ENCODE measurements around the gene FILIP1L.

FILIP1L gene

GRCh38 chr3:100003609-100004503, 110.4 kb downstream of the FILIP1L start:
- no peak overlapping the region for H3K4me2 ChIP-seq (ENCODE audit: low read depth, low read length, poor library complexity, severe bottlenecking)
- no peak for TF ChIP-seq CTCF (IDR thresholded peaks at IDR 0.05; ENCODE audit: insufficient read depth, low read length, poor library complexity, severe bottlenecking)
- TF ChIP-seq EZH2phosphoT487 (conservative IDR thresholded peaks at IDR 0.05; ENCODE audit: low read length), result no peak
- H3K79me2 ChIP-seq (ENCODE audit: insufficient read depth, low read length), result no peaks in the 10 kb centered on the region
- H2AFZ ChIP-seq (ENCODE audit: low read depth, low read length, severe bottlenecking), result no peak overlapping the region
- no peaks in the 10 kb centered on the region for H3K36me3 ChIP-seq (ENCODE audit: low read length)
- H3K9ac ChIP-seq (ENCODE audit: low read length), result no peak overlapping the region
- H3K27me3 ChIP-seq (ENCODE audit: low read length), result no peaks in the 10 kb centered on the region
- no peak overlapping the region for H3K4me3 ChIP-seq (ENCODE audit: insufficient read depth, low read length, poor library complexity, severe bottlenecking)
- H3K9me2 ChIP-seq (replicated peaks; ENCODE audit: insufficient read depth, low read length), result no peaks in the 10 kb centered on the region
- no peaks in the 10 kb centered on the region for H3K9me3 ChIP-seq (ENCODE audit: insufficient read depth, low read length)
- no peaks in the 10 kb centered on the region for H3F3A ChIP-seq (ENCODE audit: insufficient read depth)
- no peaks in the 10 kb centered on the region for H4K20me1 ChIP-seq (ENCODE audit: low read depth, low read length)
- H3K27ac ChIP-seq (ENCODE audit: low read depth, low read length), result no peak overlapping the region

GRCh38 chr3:100002599-100003350, 111.5 kb downstream of the FILIP1L start:
- H3K4me3 ChIP-seq (ENCODE audit: insufficient read depth, low read length, poor library complexity, severe bottlenecking), result no peak overlapping the region
- H2AFZ ChIP-seq (ENCODE audit: low read depth, low read length, severe bottlenecking), result no peak overlapping the region
- no peaks in the 10 kb centered on the region for H3K9me2 ChIP-seq (replicated peaks; ENCODE audit: insufficient read depth, low read length)
- H3K79me2 ChIP-seq (ENCODE audit: insufficient read depth, low read length), result no peaks in the 10 kb centered on the region
- no peak overlapping the region for H3K27ac ChIP-seq (ENCODE audit: low read depth, low read length)
- H3K9ac ChIP-seq (ENCODE audit: low read length), result no peak overlapping the region
- no peaks in the 10 kb centered on the region for H3K9me3 ChIP-seq (ENCODE audit: insufficient read depth, low read length)
- TF ChIP-seq CTCF (IDR thresholded peaks at IDR 0.05; ENCODE audit: insufficient read depth, low read length, poor library complexity, severe bottlenecking) (no peak), EZH2phosphoT487 (conservative IDR thresholded peaks at IDR 0.05; ENCODE audit: low read length) (no peak)
- H3K27me3 ChIP-seq (ENCODE audit: low read length), result no peaks in the 10 kb centered on the region
- no peaks in the 10 kb centered on the region for H3K36me3 ChIP-seq (ENCODE audit: low read length)
- no peaks in the 10 kb centered on the region for H3F3A ChIP-seq (ENCODE audit: insufficient read depth)
- no peak overlapping the region for H3K4me2 ChIP-seq (ENCODE audit: low read depth, low read length, poor library complexity, severe bottlenecking)
- H4K20me1 ChIP-seq (ENCODE audit: low read depth, low read length), result no peaks in the 10 kb centered on the region

GRCh38 chr3:100001526-100002270, 112.6 kb downstream of the FILIP1L start:
- H3K4me3 ChIP-seq (ENCODE audit: insufficient read depth, low read length, poor library complexity, severe bottlenecking), result no peak overlapping the region
- H3K27ac ChIP-seq (ENCODE audit: low read depth, low read length), result no peak overlapping the region
- no peak overlapping the region for H3K4me2 ChIP-seq (ENCODE audit: low read depth, low read length, poor library complexity, severe bottlenecking)
- no peaks in the 10 kb centered on the region for H3K79me2 ChIP-seq (ENCODE audit: insufficient read depth, low read length)
- H3K36me3 ChIP-seq (ENCODE audit: low read length), result no peaks in the 10 kb centered on the region
- H4K20me1 ChIP-seq (ENCODE audit: low read depth, low read length), result no peaks in the 10 kb centered on the region
- no peak overlapping the region for H3K9ac ChIP-seq (ENCODE audit: low read length)
- H3K9me2 ChIP-seq (replicated peaks; ENCODE audit: insufficient read depth, low read length), result no peaks in the 10 kb centered on the region
- H2AFZ ChIP-seq (ENCODE audit: low read depth, low read length, severe bottlenecking), result no peak overlapping the region
- TF ChIP-seq EZH2phosphoT487 (conservative IDR thresholded peaks at IDR 0.05; ENCODE audit: low read length) (no peak), CTCF (IDR thresholded peaks at IDR 0.05; ENCODE audit: insufficient read depth, low read length, poor library complexity, severe bottlenecking) (no peak)
- H3K27me3 ChIP-seq (ENCODE audit: low read length), result no peaks in the 10 kb centered on the region
- no peaks in the 10 kb centered on the region for H3F3A ChIP-seq (ENCODE audit: insufficient read depth)
- H3K9me3 ChIP-seq (ENCODE audit: insufficient read depth, low read length), result no peaks in the 10 kb centered on the region
